22Rv1 (cell line): ENCODE data around the gene KHDC1.
"Not testable (repeated sequence)": the region's sequence is repeated elsewhere in the genome, so short reads cannot be mapped to it uniquely, and the experiment has no call there.

Source experiments
- H3K27ac ChIP-seq: fragments of 450-650 bp; 2 replicates; pipeline ENCODE4 v1.5.1; 2017
- ZFX ChIP-seq: fragments of 450-650 bp; IDR thresholded peaks from 2 replicates; pipeline ENCODE4 v1.6.1; 2017; ENCODE audit warnings: antibody characterized with exemption, borderline replicate concordance
- TF ChIP-seq, protein P1 (sequence below): fragments of 450-650 bp; IDR thresholded peaks from 2 replicates; pipeline ENCODE4 v1.5.1; 2017; ENCODE audit warnings: mild to moderate bottlenecking

The KHDC1 gene

DNA sequence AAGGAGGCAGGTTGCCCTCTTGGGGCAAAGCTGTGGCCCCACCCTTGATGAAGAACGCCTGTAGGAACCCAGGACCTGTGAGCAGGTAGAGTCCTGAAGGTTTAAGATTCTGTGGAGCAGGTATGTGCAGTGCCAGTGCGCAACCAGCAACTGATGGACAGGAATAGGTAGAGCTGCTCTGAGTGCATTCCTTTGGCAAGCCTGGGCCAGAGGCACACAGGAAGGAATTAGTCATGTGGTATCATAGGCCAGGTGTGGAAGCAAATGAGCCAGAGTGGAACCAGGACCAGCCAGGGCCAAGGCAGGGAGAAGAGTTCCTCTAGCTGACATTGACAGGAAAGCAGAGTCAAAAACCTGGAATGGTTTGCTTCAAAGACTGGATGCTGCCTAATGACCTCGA lies 1.4 kb upstream of the KHDC1 start:
- TF ChIP-seq ZFX, result no peak
- TF ChIP-seq, protein P1, sequence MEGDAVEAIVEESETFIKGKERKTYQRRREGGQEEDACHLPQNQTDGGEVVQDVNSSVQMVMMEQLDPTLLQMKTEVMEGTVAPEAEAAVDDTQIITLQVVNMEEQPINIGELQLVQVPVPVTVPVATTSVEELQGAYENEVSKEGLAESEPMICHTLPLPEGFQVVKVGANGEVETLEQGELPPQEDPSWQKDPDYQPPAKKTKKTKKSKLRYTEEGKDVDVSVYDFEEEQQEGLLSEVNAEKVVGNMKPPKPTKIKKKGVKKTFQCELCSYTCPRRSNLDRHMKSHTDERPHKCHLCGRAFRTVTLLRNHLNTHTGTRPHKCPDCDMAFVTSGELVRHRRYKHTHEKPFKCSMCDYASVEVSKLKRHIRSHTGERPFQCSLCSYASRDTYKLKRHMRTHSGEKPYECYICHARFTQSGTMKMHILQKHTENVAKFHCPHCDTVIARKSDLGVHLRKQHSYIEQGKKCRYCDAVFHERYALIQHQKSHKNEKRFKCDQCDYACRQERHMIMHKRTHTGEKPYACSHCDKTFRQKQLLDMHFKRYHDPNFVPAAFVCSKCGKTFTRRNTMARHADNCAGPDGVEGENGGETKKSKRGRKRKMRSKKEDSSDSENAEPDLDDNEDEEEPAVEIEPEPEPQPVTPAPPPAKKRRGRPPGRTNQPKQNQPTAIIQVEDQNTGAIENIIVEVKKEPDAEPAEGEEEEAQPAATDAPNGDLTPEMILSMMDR, result no peak
- no peak overlapping the region for H3K27ac ChIP-seq

DNA sequence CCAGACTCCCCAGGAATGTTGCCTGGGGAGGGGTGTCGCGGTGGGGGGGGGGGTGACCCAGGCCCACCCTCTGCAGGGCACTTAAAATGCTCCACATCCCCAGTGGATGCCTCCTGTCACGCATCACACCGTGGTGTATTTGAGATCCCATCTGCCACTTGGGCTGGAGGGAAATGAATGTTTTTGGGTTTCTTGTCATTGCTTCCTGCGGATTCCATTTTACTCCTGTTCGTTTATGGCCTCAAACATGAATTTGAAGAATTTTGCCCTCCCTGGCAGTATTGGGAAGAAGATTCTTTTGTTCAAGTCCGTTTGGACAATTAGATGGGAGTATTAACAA lies 544 bp upstream of the KHDC1 start:
- H3K27ac ChIP-seq, result peak overlapping the region; percentile 63
- no peak for TF ChIP-seq ZFX
- TF ChIP-seq, protein P1, result no peak

DNA sequence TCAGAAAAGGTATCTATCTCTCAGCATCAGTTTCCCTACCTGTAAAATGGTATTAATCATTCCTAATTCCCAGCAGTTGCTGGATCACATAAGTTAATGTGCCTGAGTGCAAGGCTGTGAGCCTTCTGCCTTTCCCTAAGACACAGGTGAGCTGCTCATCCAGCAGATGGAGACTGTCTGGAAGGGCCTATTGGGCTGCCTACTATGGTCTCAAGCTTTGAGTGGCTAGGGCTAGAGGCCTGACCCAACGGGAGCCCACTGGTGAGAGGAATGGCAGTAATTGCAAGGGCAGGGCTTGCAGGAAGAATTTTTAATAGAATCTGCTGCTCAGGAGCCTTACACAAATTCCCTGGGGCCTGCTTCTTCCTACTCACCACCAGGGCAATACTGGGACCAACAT lies 4.3 kb downstream of the KHDC1 start:
- TF ChIP-seq ZFX, result no peak
- TF ChIP-seq, protein P1, result no peak
- no peak overlapping the region for H3K27ac ChIP-seq

DNA sequence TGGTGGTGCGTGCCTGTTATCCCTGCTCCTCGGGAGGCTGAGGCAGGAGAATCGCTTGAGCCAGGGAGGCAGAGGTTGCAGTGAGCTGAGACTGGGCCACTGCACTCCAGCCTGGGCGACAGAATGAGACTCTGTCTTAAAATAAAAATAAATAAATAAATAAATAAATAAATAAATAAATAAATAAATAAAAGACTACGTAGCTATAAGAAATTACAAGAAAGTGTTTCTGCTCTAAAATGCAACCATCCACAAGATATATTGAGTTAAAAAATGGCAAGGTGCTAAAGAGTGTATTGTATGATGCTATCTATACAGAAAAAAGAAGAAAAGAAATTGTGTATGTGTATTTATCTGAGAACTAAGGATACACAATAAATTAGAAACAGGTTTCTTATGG lies 8.7 kb downstream of the KHDC1 start:
- H3K27ac ChIP-seq, result not testable (repeated sequence)

DNA sequence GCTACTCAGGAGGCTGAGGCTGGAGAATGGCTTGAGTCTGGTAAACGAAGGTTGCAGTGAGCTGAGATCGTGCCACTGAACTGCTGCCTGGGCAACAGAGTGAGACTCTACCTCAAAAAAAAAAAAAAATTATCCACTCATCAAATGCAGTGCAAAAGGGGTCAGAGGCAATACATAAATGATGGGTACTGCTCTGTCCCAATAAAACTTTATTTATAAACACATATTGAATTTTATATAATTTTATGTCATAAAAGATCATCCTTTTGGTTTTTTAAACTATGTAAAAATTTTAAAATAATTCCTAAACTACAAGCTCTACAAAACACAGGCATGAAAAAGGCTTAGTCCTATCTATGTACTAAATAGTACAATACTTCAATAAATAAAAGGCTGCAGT lies 10.3 kb downstream of the KHDC1 start:
- no peak for TF ChIP-seq ZFX
- TF ChIP-seq, protein P1, result no peak
- no peak overlapping the region for H3K27ac ChIP-seq

DNA sequence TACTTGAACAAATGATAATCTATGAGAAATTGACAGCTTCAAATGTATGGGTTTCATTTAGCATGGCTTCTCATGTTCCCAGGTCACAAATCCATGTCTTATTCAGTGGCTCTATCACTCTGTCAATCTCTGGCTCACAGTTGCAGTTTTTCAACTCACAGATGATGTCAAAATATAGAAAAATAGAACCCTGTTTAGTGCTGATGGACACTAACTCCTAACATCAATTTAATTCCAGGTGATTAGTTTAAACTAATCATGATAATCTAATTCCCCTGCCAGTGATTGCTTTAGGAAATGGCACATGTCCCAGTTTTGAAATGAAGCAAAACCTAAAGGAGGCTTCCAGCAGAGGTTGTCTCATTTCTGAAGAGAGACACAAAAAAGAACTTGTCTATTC lies 13.0 kb downstream of the KHDC1 start:
- no peak overlapping the region for H3K27ac ChIP-seq
- TF ChIP-seq, protein P1, result no peak

DNA sequence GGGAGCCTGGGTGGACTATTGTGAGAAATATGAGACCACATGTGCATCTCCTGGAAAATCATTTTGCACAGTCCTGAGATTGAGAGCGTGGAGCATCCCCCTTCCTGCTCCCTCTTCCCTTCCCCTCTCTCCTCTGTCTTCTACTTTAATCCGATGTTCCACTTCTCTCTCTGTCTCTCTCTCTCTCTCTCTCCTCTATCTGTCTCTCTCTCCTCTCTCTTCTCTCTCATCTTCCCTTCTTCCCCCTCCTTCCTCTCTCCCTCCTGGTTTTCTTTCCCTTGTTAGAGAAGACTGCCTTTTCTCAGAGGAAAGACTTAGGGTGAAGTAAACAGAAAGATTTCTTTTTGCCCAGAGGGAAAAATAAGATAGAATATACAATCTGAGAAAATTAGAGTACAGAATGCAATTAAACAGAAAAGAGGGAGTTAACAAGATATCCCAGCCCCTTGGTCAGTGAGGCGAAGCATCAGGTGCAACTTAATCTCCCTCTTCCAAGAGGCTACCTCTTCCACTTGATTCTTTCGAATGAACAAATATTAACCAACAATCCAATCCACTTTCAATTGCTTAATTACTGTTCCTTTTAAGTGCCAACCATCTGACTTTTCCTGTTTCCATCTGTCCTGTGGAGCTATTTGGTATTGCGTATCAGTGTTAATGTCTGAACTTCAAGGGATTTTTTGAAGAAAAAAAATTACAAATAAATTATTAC lies 14.6 kb downstream of the KHDC1 start:
- TF ChIP-seq ZFX, result no peak
- TF ChIP-seq, protein P1, result no peak

DNA sequence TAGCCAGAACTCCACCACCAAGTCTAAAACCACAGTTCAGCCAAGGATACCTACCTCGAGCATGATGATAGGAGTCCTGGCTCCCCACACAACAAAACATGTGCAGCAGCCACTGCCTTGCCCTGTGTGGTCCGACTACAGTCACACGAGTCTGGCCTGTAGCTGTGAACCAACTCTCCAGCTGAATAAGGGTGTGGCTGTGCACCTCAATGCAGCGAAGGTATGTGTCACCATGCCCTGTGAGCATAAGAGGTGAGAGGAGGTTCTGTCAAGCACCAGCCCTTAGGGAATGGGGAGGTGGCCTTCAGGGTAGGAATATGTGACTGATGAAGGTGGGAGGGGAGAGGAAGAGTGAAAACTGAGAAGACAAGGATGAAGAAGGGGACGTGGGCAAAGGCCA lies 21.0 kb downstream of the KHDC1 start:
- no peak overlapping the region for H3K27ac ChIP-seq
- TF ChIP-seq ZFX, result no peak
- TF ChIP-seq, protein P1, result no peak

More for the DNA sequence above, 14.6 kb downstream of the KHDC1 start:
- H3K27ac ChIP-seq, result no peak overlapping the region
